Measurements from ENCODE around the gene LYST.
"Not testable (repeated sequence)": the region's sequence is repeated elsewhere in the genome, so short reads cannot be mapped to it uniquely, and the experiment has no call there.

LYST gene

DNA sequence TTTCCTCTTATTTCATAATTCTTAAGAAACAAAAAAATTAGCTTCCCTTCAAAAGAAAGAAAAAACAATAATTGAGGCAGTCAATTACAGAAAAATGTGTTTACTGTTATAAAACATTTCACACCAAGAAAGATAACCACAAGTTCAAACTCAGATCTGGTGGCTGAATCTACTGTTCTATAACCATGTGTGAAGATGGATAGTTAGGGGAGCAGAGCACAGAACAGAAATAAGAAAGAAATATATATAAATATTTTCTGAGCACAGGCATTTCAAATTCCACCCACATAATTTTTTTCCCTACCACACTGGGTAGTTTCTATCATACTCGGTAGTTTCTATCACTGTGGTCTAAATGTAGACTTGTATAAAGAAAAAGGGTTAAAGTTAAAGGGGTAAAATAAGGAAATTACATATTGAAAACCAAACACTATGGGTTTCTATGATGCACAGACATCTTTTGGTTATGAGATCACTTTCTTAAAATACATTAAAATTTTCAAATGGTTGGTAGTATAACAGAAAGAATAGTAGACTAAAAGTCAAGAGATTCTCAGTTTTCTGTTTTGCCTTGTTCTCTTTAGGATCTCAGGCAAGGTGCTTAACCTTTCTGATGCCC lies 10.8 kb downstream of the LYST start:
- no peak for DNase-seq

GRCh38 chr1:235854347-235854746 lies 12.4 kb downstream of the LYST start:
- DNase-seq, result no peak

DNA sequence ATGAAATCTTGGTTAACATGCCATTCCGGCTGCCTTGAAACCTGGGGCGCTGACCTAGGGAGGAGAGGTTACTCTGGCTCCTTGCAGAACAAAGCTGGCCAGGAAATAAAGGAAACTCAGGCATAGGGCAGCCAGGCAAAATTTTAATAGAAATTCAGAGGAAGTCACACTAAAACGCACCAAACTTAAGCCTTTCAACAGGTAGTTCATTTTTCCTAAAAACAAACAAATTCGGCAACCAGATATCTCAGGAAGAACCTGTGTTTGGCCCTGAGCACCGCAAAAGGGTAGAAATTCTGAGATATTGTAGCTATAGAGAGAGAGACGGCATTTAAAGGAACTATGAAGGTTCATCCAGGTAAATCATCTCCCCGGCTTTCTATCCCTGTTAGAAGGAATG lies 13.1 kb downstream of the LYST start:
- DNase-seq, result no peak

GRCh38 chr1:235852887-235853286 lies 13.8 kb downstream of the LYST start:
- no peak for DNase-seq

GRCh38 chr1:235851939-235852338 lies 14.8 kb downstream of the LYST start:
- DNase-seq, result no peak

GRCh38 chr1:235848251-235848650 lies 18.5 kb downstream of the LYST start:
- not testable (repeated sequence) for DNase-seq

GRCh38 chr1:235845656-235846107 lies 21.0 kb downstream of the LYST start:
- not testable (repeated sequence) for DNase-seq

DNA sequence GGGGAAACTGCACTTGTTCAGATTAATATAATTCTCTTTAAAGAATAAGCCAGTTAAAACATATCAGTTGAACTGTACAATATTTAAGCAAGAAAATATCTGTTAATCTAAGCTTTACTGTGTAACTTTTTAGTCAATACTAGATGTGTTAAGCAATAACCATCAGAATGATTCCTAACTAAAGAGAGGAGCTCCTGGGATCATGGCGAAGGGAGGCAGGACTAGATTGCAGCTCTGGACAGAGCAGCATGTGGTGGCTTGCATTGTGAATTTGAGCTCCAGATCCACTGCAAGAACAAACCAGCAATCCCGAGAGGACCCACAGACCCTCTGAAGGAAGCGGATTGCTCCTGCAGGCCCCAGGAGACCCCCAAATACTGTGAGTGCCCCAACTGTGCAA lies 21.9 kb downstream of the LYST start:
- no peak for DNase-seq

DNA sequence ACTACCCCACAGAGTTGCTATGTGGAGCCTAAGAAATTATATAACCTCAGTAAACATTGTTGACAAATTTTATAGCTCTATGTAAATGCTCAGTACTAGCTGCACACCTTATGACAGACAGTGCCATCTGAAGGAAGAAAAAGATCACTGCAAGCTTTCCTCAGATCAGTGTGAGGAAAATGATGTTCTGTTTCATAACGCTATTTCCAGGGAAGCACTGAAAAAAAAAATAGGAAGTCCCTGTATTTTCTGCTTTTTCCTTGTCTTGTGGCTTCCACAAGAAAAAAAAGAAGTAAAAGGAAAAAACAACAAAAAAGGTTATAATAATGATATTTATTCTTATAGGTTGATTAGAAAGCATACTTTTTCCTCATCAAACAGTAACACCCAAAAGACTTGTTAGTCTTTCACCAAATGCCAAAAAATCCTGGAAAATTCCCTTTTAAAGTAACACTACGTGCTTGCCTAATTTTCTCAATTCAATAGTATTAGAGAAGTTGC lies 23.2 kb downstream of the LYST start:
- no peak for DNase-seq

GRCh38 chr1:235841938-235842545 lies 24.7 kb downstream of the LYST start:
- DNase-seq, result no peak

DNA sequence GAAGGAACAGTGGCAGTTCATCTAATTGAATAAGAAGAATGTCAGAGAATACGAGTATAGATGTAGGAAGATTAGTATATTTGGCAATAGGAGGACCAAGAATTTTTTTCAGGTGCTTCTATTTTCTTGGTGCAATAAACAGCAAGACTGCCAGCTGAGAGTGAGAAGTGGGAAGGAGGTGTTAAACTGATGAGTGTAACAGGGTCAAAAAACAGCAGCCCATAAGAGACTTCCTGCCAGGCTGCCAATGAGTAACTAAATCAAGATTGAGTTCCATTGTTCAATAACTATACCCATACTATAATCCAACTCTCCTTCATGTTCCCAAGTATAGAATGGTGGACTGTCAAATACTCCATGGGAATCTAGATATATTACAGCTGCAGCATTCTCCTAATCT lies 28.7 kb downstream of the LYST start:
- no peak for DNase-seq

GRCh38 chr1:235835226-235835625 lies 31.5 kb downstream of the LYST start:
- DNase-seq, result no peak

- DNase-seq, result no peak
Measured at GRCh38 chr1:235834620-235835019, 32.1 kb downstream of the LYST start.

GRCh38 chr1:235832011-235832410 lies 34.7 kb downstream of the LYST start:
- DNase-seq, result no peak

- no peak for DNase-seq
Measured at GRCh38 chr1:235831148-235831547, 35.6 kb downstream of the LYST start.

GRCh38 chr1:235826102-235826854 lies 40.4 kb downstream of the LYST start:
- no peak for DNase-seq

GRCh38 chr1:235825229-235825628 lies 41.5 kb downstream of the LYST start:
- DNase-seq, result no peak

DNA sequence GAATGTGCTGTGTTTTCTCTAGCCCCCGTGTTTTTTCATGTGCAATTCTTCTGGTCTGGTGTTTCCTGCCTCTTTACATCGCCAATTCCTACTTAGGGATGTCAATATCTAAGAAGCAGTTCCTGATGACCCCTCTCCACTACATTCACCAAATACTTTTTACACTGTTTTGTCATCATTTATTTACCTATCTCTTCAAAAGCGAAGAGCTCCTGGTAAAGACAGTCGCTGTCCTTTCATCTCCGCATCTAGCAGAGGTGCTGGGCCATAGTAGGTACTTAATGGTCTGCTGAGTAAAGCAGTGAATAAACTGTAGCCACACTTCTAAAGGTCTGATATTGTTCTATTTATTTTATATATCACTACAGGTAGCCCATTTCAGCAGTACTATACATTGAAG lies 43.0 kb downstream of the LYST start:
- no peak for DNase-seq

GRCh38 chr1:235822685-235823084 lies 44.0 kb downstream of the LYST start:
- no peak for DNase-seq

- DNase-seq, result no peak
Measured at GRCh38 chr1:235821361-235821981, 45.2 kb downstream of the LYST start.

DNA sequence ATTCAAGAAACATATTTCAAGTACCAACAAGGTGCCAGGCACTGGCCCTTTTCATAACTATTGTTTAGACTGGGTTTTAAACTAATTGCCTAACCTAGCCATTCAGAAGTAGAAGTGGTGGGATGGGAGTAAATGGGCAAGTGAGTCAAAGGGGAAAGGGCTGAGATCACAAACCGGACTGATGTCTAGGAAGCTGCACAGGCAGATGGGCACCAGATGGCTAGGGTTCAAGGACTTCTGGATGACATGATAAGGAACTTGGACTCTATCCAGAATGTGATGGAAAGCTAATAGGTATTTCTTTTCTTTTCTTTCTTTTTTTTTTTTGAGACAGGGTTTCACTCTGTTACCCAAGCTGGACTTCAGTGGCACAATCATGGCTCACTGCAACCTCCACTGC lies 46.6 kb downstream of the LYST start:
- no peak for DNase-seq

GRCh38 chr1:235818632-235819136 lies 48.0 kb downstream of the LYST start:
- no peak for DNase-seq

DNA sequence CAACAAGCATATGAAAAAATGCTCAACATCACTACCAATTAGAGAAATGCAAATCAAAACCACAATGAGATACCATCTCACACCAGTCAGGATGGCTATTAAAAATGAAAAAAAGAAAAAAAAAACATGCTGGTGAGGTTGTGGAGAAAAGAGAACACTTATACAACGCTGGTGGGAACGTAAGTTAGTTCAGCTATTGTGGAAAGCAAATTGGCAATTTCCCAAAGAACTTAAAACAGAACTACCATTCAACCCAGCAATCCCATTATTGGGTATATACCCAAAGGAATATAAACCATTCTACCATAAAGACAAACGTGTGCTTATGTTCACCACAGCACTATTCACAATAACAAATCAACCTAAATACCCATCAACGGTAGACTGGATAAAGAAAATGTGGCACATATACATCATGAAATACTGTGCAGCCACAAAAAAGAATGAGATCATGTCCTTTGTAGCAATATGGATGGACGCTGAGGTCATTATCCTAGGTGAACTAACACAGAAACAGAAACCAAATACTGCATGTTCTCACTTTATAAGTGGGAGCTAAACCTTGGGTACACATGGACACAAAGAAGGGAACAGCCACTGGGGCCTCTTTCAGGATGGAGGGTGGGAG lies 49.5 kb downstream of the LYST start:
- DNase-seq, result no peak
